Lower lobe of right lung (tissue), 2 donors: ENCODE measurements around the gene MINDY3. TPM values are rescaled to one million over a fixed set of nuclear protein-coding genes. Genes with fewer than 3 reads are reported as not detected.

Experiments
- ATAC-seq, 2 donors: fragments of 200-7000 bp; cut with Tn5 transposase; one replicate each; pipeline ENCODE4 v1.9.1; 2020 to 2022; ENCODE audit warnings: mild to moderate bottlenecking in 2 of 2, moderate library complexity in 2 of 2
- DNase-seq: peaks from one replicate; pipeline ENCODE4 v3.0.0-alpha.2; 2020
- H3K27ac ChIP-seq: fragments of 200-600 bp; one replicate; pipeline ENCODE4 v1.8.0; 2022
- H3K27me3 ChIP-seq: fragments of 200-600 bp; one replicate; pipeline ENCODE4 v1.8.0; 2022; ENCODE audit warnings: low read depth
- H3K36me3 ChIP-seq: fragments of 200-600 bp; one replicate; pipeline ENCODE4 v1.8.0; 2022; ENCODE audit warnings: mild to moderate bottlenecking
- H3K4me1 ChIP-seq: fragments of 200-600 bp; one replicate; pipeline ENCODE4 v1.8.0; 2022
- H3K4me3 ChIP-seq: fragments of 200-600 bp; one replicate; pipeline ENCODE4 v1.8.0; 2022; ENCODE audit warnings: mild to moderate bottlenecking
- H3K9me3 ChIP-seq: fragments of 200-600 bp; one replicate; pipeline ENCODE4 v1.8.0; 2022
- intact Hi-C: fragments of 100-400 bp; cut with DNase I; formaldehyde crosslinking; loops from one replicate; pipeline ENCODE4 v1.11.0; 2022
- total RNA-seq: library from RNA; stranded (reverse); fragmentation: NEBNext Ultra II Directional; extraction: Animal tissue kit (Norgen Biotek cat#: 25700); gene quantifications from one replicate; pipeline ENCODE4 v1.2.1, GENCODE V29; 2021
- TF ChIP-seq, protein P1 (sequence below): fragments of 200-600 bp; IDR thresholded peaks from one replicate; pipeline ENCODE4 v1.8.0; 2022; ENCODE audit warnings: antibody characterized with exemption, mild to moderate bottlenecking
- donor health status: DM: no; HTN: yes; CAD: no; lungs with severe emphysema.

The MINDY3 gene
- total RNA-seq, 1 donor from 2014 or later, result 30.2 TPM

DNA sequence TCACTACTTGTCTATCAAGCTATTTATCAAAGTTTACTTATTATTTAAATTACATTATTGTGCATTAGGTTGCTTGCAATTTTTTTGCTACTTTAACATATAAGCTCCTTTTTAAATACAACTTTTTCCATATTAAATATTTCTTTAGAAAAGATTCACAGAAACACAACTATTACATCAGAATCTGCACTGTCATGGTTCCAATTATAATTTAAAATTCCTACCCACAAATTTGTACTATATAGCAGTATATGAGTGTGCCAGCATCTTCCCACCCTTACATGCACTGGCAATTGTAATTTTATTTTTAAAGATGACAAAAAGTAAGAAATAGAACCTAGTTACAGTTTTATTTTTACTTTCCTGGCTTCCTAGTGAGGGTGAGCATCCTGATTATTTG is 15.8 kb downstream of the MINDY3 start:
- Histone ChIP-seq H3K27ac (no peak overlapping the region), H3K36me3 (peaks cover 7% of the 10 kb centered on the region), H3K4me1 (peaks cover 17% of the 10 kb centered on the region), H3K27me3 (no peaks in the 10 kb centered on the region), H3K4me3 (no peak overlapping the region), H3K9me3 (no peaks in the 10 kb centered on the region)
- TF ChIP-seq, protein P1, sequence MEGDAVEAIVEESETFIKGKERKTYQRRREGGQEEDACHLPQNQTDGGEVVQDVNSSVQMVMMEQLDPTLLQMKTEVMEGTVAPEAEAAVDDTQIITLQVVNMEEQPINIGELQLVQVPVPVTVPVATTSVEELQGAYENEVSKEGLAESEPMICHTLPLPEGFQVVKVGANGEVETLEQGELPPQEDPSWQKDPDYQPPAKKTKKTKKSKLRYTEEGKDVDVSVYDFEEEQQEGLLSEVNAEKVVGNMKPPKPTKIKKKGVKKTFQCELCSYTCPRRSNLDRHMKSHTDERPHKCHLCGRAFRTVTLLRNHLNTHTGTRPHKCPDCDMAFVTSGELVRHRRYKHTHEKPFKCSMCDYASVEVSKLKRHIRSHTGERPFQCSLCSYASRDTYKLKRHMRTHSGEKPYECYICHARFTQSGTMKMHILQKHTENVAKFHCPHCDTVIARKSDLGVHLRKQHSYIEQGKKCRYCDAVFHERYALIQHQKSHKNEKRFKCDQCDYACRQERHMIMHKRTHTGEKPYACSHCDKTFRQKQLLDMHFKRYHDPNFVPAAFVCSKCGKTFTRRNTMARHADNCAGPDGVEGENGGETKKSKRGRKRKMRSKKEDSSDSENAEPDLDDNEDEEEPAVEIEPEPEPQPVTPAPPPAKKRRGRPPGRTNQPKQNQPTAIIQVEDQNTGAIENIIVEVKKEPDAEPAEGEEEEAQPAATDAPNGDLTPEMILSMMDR, result no peak
- ATAC-seq, result no peak
- intact Hi-C loops, result no loop called here
- DNase-seq, result no peak

DNA sequence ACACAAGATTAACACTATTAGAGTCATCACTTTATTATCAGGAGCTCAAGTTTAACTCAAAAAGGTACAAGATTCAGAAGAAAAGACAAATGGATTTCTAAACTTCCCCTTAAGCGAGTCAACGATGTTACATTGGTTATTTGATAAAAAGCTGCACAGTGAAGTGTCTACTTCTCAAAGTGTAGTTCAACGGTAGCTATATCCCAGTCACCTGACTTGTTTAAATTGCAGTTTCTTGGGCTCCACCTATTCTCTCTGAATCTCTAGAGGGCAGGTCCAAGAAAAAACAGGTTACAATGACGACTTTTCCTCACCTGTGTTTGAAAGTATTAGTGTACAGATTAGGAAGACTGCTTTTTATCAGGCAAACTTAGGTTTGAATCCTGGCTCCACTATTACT is 16.6 kb downstream of the MINDY3 start:
- intact Hi-C loops, result no loop called here
- Histone ChIP-seq H3K4me1 (peaks cover 17% of the 10 kb centered on the region), H3K4me3 (no peak overlapping the region), H3K27me3 (no peaks in the 10 kb centered on the region), H3K27ac (no peak overlapping the region), H3K36me3 (peaks cover 7% of the 10 kb centered on the region), H3K9me3 (no peaks in the 10 kb centered on the region)
- no peak for ATAC-seq
- no peak for DNase-seq
- TF ChIP-seq, protein P1, result no peak

DNA sequence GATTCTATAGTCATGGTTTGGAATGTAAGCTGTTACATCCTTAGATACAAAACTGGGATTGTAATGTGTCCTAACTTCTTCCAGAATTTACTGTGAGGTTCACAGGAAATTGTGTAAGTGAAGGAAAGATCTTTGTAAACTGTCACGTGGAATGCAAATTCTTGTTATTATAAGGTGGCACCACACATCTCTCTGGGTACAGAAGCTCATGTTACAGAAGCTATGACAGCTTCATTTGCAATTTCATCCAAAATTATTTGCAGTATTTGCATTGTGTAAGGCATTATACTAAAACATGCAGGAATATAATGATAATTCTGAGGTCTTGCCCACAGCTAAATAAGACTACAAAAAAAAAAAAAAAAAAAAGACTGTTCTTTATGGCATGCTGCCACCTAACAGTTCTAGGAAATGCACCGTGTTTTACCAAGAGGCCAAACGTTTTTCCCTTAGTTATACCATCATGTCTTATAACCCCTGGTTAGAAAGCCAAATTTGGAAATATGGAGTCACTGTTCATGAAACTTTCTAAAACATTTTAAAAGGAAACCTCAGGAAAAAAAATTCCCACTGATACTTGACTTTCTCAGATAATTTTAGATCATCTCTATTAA is 17.6 kb downstream of the MINDY3 start:
- intact Hi-C loops, result no loop called here
- H3K9me3 ChIP-seq, result no peaks in the 10 kb centered on the region
- H3K4me3 ChIP-seq, result no peak overlapping the region

DNA sequence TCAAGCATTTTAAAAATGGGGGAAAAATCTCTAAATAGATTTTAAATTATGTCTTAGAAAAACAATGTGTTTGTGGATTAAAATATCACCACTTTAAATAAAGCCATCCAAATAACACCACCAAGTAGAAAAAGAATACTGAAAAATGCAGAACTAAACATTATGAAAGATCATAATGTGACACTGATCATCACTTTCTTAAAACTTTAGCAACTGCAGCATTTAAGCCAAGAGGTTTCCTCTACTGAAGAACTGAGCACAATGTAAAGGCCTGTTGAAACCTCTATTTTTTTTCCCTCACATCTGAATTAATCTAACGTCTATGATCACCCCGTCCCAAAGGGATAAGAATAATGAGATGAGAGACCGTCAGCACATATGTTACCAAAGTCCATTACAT is 18.6 kb downstream of the MINDY3 start:
- TF ChIP-seq, protein P1, result no peak
- no peak overlapping the region for H3K4me3 ChIP-seq
- peaks cover 17% of the 10 kb centered on the region for H3K4me1 ChIP-seq
- intact Hi-C loops, result no loop called here
- H3K27ac ChIP-seq, result no peak overlapping the region
- H3K9me3 ChIP-seq, result no peaks in the 10 kb centered on the region
- ATAC-seq, result no peak
- H3K27me3 ChIP-seq, result no peaks in the 10 kb centered on the region
- H3K36me3 ChIP-seq, result no peaks in the 10 kb centered on the region
- DNase-seq, result no peak

More for the DNA sequence above, 17.6 kb downstream of the MINDY3 start:
- TF ChIP-seq, protein P1, result no peak
- H3K36me3 ChIP-seq, result peaks cover 7% of the 10 kb centered on the region
- DNase-seq (no peak), ATAC-seq (no peak)
- H3K27me3 ChIP-seq, result no peaks in the 10 kb centered on the region
- H3K27ac ChIP-seq, result no peak overlapping the region
- H3K4me1 ChIP-seq, result peaks cover 17% of the 10 kb centered on the region

DNA sequence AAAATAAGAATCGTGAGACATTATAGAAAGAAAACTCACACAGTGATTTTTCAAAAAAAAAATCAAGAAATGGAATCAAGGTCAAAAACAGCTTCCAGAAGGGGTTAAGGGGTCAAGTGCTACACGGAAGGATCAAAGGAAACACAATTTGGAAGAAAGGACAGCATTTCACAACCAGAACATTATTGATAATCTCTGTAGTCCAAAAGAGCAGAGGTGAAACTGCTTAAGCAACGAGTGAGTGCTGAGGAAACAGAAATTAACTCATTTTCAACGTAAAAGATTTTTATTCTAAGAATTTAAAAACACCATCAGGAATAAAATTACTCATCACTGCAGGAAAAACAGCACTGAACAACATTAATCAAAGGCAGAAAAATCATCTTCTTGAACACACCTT is 23.5 kb downstream of the MINDY3 start:
- intact Hi-C loops, result no loop called here
- Histone ChIP-seq H3K27ac (no peak overlapping the region), H3K4me1 (peaks cover 9% of the 10 kb centered on the region), H3K27me3 (no peaks in the 10 kb centered on the region), H3K4me3 (no peak overlapping the region), H3K9me3 (no peaks in the 10 kb centered on the region), H3K36me3 (peaks cover 26% of the 10 kb centered on the region)
- no peak for ATAC-seq
- no peak for DNase-seq
- TF ChIP-seq, protein P1, result no peak
